Measurements from ENCODE around the gene FAM50A. TPM values are rescaled to one million over a fixed set of nuclear protein-coding genes. Genes with fewer than 3 reads are reported as not detected.

Gene FAM50A
- total and polyA plus RNA-seq, 2 donors (not counting 1 experiment from before 2014, with no cell fraction given), result 80.1 to 117 TPM

DNA sequence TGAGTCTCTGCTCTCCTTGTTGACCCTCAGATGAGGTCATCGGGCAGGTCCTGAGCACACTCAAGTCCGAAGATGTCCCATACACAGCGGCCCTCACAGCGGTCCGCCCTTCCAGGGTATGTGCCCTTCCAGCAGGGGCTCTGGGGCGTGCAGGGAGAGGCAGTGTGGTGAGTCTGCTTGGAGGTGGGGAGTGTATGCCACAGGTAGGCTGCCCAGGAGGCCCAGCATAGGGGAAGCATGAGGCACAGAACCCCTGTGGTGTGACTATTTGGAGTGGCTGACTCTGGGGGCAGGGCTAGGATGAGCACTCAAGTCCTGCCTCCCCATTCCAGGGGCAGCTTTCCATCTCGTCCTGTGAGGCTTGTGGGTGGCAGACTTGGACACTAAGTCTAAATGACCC lies 10.3 kb upstream of the FAM50A start:
- no peak for DNase-seq (ENCODE audit: low read depth in 2 of 2)
- Histone ChIP-seq H3K27me3 (ENCODE audit: control insufficient read depth, insufficient read depth, low read length) (no peaks in the 10 kb centered on the region), H3K36me3 (ENCODE audit: control insufficient read depth, insufficient read depth, low read length) (peaks cover 5% of the 10 kb centered on the region), H3K9ac (ENCODE audit: insufficient read depth, low read length) (no peak overlapping the region), H4K20me1 (ENCODE audit: control insufficient read depth, extremely low read depth, insufficient read depth, low read length) (no peaks in the 10 kb centered on the region), H3K4me1 (ENCODE audit: control insufficient read depth, extremely low read depth, insufficient read depth, low read length) (no peaks in the 10 kb centered on the region), H3K9me3 (ENCODE audit: control insufficient read depth, insufficient read depth, low read depth, low read length) (no peaks in the 10 kb centered on the region), H3K4me2 (ENCODE audit: extremely low read depth, insufficient read depth, low read length) (no peak overlapping the region), H3K27ac (ENCODE audit: insufficient read depth, low read length) (no peak overlapping the region), H2AFZ (ENCODE audit: low read length) (no peak overlapping the region), H3K4me3 (replicated peaks in 1 of 4; ENCODE audit: control extremely low read depth in 1 of 4, insufficient read depth in 1 of 4, low read depth in 3 of 4, low read length in 4 of 4) (no peak overlapping the region), H3K79me2 (ENCODE audit: control insufficient read depth, insufficient read depth, low read length) (peaks cover 29% of the 10 kb centered on the region)
- TF ChIP-seq CTCF (conservative IDR thresholded peaks at IDR 0.05 in 1 of 2, IDR thresholded peaks at IDR 0.05 in 1 of 2; ENCODE audit: low read depth in 1 of 2, low read length in 2 of 2) (no peak), EZH2 (IDR thresholded peaks at IDR 0.05; ENCODE audit: low read length, missing control alignments) (no peak)

- Histone ChIP-seq H3K4me1 (ENCODE audit: control insufficient read depth, extremely low read depth, insufficient read depth, low read length) (no peaks in the 10 kb centered on the region), H3K4me2 (ENCODE audit: extremely low read depth, insufficient read depth, low read length) (no peak overlapping the region), H4K20me1 (ENCODE audit: control insufficient read depth, extremely low read depth, insufficient read depth, low read length) (no peaks in the 10 kb centered on the region), H3K9ac (ENCODE audit: insufficient read depth, low read length) (no peak overlapping the region), H3K27me3 (ENCODE audit: control insufficient read depth, insufficient read depth, low read length) (no peaks in the 10 kb centered on the region), H3K36me3 (ENCODE audit: control insufficient read depth, insufficient read depth, low read length) (peaks cover 5% of the 10 kb centered on the region), H3K9me3 (ENCODE audit: control insufficient read depth, insufficient read depth, low read depth, low read length) (no peaks in the 10 kb centered on the region), H2AFZ (ENCODE audit: low read length) (no peak overlapping the region), H3K27ac (ENCODE audit: insufficient read depth, low read length) (no peak overlapping the region), H3K79me2 (ENCODE audit: control insufficient read depth, insufficient read depth, low read length) (peaks cover 30% of the 10 kb centered on the region), H3K4me3 (replicated peaks in 1 of 4; ENCODE audit: control extremely low read depth in 1 of 4, insufficient read depth in 1 of 4, low read depth in 3 of 4, low read length in 4 of 4) (no peak overlapping the region)
- no peak for DNase-seq (ENCODE audit: low read depth in 2 of 2)
- TF ChIP-seq EZH2 (IDR thresholded peaks at IDR 0.05; ENCODE audit: low read length, missing control alignments) (no peak), CTCF (conservative IDR thresholded peaks at IDR 0.05 in 1 of 2, IDR thresholded peaks at IDR 0.05 in 1 of 2; ENCODE audit: low read depth in 1 of 2, low read length in 2 of 2) (no peak)
Measured at GRCh38 chrX:154434394-154435168, 9.4 kb upstream of the FAM50A start.

DNA sequence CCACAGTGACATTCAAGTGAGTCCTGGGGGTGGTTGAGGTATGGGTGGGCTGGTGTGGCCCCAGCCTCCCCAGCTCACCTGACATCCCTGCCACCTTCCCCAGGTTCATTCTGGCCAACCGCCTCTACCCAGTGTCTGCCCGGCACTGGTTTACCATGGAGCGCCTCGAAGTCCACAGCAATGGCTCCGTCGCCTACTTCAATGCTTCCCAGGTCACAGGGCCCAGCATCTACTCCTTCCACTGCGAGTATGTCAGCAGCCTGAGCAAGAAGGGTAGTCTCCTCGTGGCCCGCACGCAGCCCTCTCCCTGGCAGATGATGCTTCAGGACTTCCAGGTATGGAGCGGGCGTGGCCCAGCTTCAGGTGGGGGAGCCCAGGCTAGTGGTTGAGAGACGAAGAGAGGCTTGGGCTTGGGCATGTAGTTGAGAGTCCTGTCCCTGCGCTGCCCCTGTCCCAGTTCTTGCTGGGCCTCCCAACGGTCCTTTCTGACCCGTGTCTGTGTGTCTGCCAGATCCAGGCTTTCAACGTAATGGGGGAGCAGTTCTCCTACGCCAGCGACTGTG lies 8.7 kb upstream of the FAM50A start:
- H3K79me2 ChIP-seq (ENCODE audit: control insufficient read depth, insufficient read depth, low read length), result peaks cover 32% of the 10 kb centered on the region
- no peak overlapping the region for H2AFZ ChIP-seq (ENCODE audit: low read length)
- H3K36me3 ChIP-seq (ENCODE audit: control insufficient read depth, insufficient read depth, low read length), result peaks cover 7% of the 10 kb centered on the region
- no peaks in the 10 kb centered on the region for H3K4me1 ChIP-seq (ENCODE audit: control insufficient read depth, extremely low read depth, insufficient read depth, low read length)
- H3K27me3 ChIP-seq (ENCODE audit: control insufficient read depth, insufficient read depth, low read length), result no peaks in the 10 kb centered on the region
- H3K4me2 ChIP-seq (ENCODE audit: extremely low read depth, insufficient read depth, low read length), result no peak overlapping the region
- TF ChIP-seq EZH2 (IDR thresholded peaks at IDR 0.05; ENCODE audit: low read length, missing control alignments), result no peak
- no peak for TF ChIP-seq CTCF (conservative IDR thresholded peaks at IDR 0.05 in 1 of 2, IDR thresholded peaks at IDR 0.05 in 1 of 2; ENCODE audit: low read depth in 1 of 2, low read length in 2 of 2)
- no peak for DNase-seq (ENCODE audit: low read depth in 2 of 2)
- H3K4me3 ChIP-seq (replicated peaks in 1 of 4; ENCODE audit: control extremely low read depth in 1 of 4, insufficient read depth in 1 of 4, low read depth in 3 of 4, low read length in 4 of 4), result no peak overlapping the region
- H3K9ac ChIP-seq (ENCODE audit: insufficient read depth, low read length), result no peak overlapping the region
- H4K20me1 ChIP-seq (ENCODE audit: control insufficient read depth, extremely low read depth, insufficient read depth, low read length), result no peaks in the 10 kb centered on the region
- H3K9me3 ChIP-seq (ENCODE audit: control insufficient read depth, insufficient read depth, low read depth, low read length), result no peaks in the 10 kb centered on the region
- H3K27ac ChIP-seq (ENCODE audit: insufficient read depth, low read length), result no peak overlapping the region

Data from fibroblast of lung (primary cell).